ENCODE data around the gene TCF23.

DNA sequence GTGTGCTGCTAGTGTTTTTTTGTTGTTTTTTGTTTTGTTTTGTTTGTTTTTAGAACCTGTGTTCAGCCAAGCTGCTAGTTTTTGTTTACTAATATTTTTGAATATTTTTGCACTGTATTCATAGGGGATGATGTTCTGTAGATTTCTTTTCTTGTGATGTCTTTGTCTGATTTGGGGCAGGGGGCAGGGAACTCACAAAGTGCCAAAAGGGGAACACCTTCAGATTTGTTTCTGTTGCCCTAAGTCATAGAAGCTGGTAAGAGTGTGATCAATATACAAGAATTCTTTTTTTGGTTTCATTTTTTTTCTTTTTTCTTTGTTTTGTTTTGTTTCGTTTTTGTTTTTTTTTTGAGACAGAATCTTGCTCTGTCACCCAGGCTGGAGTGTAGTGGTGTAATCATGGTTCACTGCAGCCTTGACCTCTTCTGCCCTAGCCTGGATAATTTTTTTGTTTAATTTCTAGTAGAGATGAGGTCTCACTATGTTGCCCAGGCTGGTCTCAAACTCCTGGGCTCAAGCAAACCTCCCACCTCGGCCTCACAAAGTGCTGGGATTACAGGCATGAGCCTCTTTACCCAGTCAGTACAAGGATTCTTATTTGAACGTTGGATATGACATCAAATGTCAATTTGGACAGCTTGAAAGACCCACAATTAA is 30.7 kb downstream of the TCF23 start:
- TF ChIP-seq, protein P1, sequence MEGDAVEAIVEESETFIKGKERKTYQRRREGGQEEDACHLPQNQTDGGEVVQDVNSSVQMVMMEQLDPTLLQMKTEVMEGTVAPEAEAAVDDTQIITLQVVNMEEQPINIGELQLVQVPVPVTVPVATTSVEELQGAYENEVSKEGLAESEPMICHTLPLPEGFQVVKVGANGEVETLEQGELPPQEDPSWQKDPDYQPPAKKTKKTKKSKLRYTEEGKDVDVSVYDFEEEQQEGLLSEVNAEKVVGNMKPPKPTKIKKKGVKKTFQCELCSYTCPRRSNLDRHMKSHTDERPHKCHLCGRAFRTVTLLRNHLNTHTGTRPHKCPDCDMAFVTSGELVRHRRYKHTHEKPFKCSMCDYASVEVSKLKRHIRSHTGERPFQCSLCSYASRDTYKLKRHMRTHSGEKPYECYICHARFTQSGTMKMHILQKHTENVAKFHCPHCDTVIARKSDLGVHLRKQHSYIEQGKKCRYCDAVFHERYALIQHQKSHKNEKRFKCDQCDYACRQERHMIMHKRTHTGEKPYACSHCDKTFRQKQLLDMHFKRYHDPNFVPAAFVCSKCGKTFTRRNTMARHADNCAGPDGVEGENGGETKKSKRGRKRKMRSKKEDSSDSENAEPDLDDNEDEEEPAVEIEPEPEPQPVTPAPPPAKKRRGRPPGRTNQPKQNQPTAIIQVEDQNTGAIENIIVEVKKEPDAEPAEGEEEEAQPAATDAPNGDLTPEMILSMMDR (IDR thresholded peaks at IDR 0.05), result no peak
- TF ChIP-seq TCF7L2 (IDR thresholded peaks at IDR 0.05; ENCODE audit: low read depth, low read length) (no peak), POLR2AphosphoS5 (IDR thresholded peaks at IDR 0.05; ENCODE audit: low read depth, low read length) (no peak), SIN3A (IDR thresholded peaks at IDR 0.05; ENCODE audit: borderline replicate concordance, insufficient read depth, low read depth, low read length) (no peak)
- TF ChIP-seq, protein P2, sequence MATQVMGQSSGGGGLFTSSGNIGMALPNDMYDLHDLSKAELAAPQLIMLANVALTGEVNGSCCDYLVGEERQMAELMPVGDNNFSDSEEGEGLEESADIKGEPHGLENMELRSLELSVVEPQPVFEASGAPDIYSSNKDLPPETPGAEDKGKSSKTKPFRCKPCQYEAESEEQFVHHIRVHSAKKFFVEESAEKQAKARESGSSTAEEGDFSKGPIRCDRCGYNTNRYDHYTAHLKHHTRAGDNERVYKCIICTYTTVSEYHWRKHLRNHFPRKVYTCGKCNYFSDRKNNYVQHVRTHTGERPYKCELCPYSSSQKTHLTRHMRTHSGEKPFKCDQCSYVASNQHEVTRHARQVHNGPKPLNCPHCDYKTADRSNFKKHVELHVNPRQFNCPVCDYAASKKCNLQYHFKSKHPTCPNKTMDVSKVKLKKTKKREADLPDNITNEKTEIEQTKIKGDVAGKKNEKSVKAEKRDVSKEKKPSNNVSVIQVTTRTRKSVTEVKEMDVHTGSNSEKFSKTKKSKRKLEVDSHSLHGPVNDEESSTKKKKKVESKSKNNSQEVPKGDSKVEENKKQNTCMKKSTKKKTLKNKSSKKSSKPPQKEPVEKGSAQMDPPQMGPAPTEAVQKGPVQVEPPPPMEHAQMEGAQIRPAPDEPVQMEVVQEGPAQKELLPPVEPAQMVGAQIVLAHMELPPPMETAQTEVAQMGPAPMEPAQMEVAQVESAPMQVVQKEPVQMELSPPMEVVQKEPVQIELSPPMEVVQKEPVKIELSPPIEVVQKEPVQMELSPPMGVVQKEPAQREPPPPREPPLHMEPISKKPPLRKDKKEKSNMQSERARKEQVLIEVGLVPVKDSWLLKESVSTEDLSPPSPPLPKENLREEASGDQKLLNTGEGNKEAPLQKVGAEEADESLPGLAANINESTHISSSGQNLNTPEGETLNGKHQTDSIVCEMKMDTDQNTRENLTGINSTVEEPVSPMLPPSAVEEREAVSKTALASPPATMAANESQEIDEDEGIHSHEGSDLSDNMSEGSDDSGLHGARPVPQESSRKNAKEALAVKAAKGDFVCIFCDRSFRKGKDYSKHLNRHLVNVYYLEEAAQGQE (IDR thresholded peaks at IDR 0.05; ENCODE audit: insufficient read depth in 1 of 2, low read depth in 2 of 2, low read length in 1 of 2), result no peak
